Ascending aorta (tissue), 2 donors: ENCODE data around the gene PRDM13. TPM values are rescaled to one million over a fixed set of nuclear protein-coding genes. Genes with fewer than 3 reads are reported as not detected.
"Not testable (repeated sequence)": the region's sequence is repeated elsewhere in the genome, so short reads cannot be mapped to it uniquely, and the experiment has no call there.

ENCODE experiments used
- DNase-seq, 2 donors: peaks; one replicate each; pipeline ENCODE4 v3.0.0-alpha.2; 2019; ENCODE audit warnings: low spot score in 2 of 2
- H3K27ac ChIP-seq, 2 donors: fragments of 200-600 bp; sonication (generic); one replicate each; pipeline ENCODE4 v1.5.1; 2016 to 2017; ENCODE audit warnings: mild to moderate bottlenecking in 1 of 2
- H3K27me3 ChIP-seq: fragments of 200-600 bp; sonication (generic); one replicate; pipeline ENCODE4 v1.5.1; 2017
- H3K36me3 ChIP-seq, 2 donors: fragments of 200-600 bp; sonication (generic); one replicate each; pipeline ENCODE4 v1.5.1; 2016
- H3K4me1 ChIP-seq, 2 donors: fragments of 200-600 bp; sonication (generic); one replicate each; pipeline ENCODE4 v1.5.1; 2016 to 2017; ENCODE audit warnings: mild to moderate bottlenecking in 1 of 2
- H3K4me3 ChIP-seq, 2 donors: fragments of 200-600 bp; sonication (generic); one replicate each; pipeline ENCODE4 v1.5.1; 2016 to 2017; ENCODE audit warnings: mild to moderate bottlenecking in 1 of 2
- H3K9me3 ChIP-seq, 2 donors: fragments of 200-600 bp; sonication (generic); one replicate each; pipeline ENCODE4 v1.5.1; 2016
- CTCF ChIP-seq, 3 experiments: fragments of 200-600 bp in 2 of 3; fragments of 450-650 bp in 1 of 3; sonication (generic) in 2 of 3; IDR thresholded peaks; one replicate each; pipeline ENCODE4 v1.5.1; 2016 to 2019; ENCODE audit warnings: antibody characterized with exemption in 3 of 3, mild to moderate bottlenecking in 1 of 3, moderate library complexity in 1 of 3
- intact Hi-C: fragments of 100-400 bp; cut with DNase I; formaldehyde crosslinking; loops from one replicate; pipeline ENCODE4 v1.15.1; 2023
- total RNA-seq: library from RNA; depleted of rRNA; stranded (reverse); fragments of >200 nt; gene quantifications from one replicate; pipeline ENCODE4 v1.1.0, GENCODE V29; 2016

The PRDM13 gene
- total RNA-seq, 1 donor from 2014 or later, result not detected

- DNase-seq, result no peak
- Histone ChIP-seq H3K27me3 (peaks cover 24% of the 10 kb centered on the region), H3K9me3 (no peaks in the 10 kb centered on the region), H3K4me1 (peaks cover 6 to 15% of the 10 kb centered on the region in 2 donors), H3K4me3 (peak overlapping the region; percentile 55 to 65), H3K36me3 (no peaks in the 10 kb centered on the region), H3K27ac (no peak overlapping the region)
- intact Hi-C loops, result loop anchor here (10.0 kb wide), 1 partner anchor 790 kb away; no protein-coding TSS in a partner anchor
- TF ChIP-seq CTCF (IDR thresholded peaks at IDR 0.05), result no peak
Observed at GRCh38 chr6:99614430-99615186, 8.0 kb downstream of the PRDM13 start.

DNA sequence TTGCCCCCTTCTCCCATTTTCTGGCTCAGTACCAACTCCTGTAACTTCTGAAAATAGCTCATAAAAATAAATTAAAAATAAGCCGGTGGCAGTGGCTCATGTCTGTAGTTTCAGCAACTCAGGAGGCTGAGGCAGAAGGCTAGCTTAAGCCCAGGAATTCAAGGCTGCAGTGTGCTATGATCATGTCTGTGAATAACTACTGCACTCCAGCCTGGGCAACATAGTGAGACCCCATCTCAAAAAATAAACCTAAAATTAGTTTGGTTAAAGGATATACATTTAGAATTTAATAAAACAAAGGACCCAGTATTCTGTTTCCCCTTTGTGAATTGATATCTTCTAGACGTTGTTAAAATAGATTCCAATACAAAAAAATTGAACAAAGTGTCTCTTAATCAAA lies 10.5 kb downstream of the PRDM13 start:
- no peak for TF ChIP-seq CTCF (IDR thresholded peaks at IDR 0.05)
- Histone ChIP-seq H3K4me1 (peaks cover 6 to 15% of the 10 kb centered on the region in 2 donors), H3K36me3 (no peaks in the 10 kb centered on the region), H3K27ac (no peak overlapping the region), H3K9me3 (no peaks in the 10 kb centered on the region), H3K27me3 (peaks cover 28% of the 10 kb centered on the region), H3K4me3 (no peak overlapping the region)
- no peak for DNase-seq
- intact Hi-C loops, result loop anchor here (10.0 kb wide), 1 partner anchor 792 kb away; no protein-coding TSS in a partner anchor

DNA sequence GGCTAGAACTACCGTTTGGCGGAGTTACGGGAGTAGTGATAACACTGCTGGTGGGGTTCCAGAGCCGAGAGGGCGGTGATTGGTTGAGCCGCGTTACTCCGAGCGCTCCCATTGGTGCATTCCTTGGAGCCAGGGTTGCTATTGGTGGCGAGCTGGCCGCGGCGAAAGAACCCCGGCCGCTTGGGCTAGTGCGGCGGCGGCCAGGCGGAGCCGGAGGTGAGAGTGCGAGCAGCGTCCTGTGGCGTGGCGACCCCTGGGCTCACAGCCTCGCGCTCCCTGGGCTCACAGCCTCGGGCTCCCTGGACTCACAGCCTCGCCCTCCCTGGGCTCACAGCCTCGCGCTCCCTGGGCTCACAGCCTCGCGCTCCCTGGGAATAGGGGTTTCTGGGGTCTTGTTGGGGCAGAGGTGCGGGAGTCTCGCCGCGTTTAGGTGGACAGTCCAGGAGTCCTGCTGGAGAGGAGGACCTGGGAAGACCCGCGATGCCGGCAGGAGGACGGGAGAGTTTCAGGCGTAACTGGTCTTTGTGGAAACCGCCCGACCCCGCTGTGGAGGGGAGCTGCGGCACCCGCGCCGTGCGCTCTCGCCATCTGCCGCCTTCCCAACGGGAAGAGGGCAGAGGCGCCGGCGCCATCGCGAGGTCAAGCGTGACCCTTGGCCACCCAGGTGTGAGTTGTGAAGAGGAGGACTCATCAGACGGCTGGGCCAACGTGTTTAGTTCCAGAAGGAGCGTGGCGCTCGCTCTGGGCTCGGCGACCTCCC lies 12.2 kb downstream of the PRDM13 start:
- no peaks in the 10 kb centered on the region for H3K36me3 ChIP-seq
- intact Hi-C loops, result loop anchor here (10.0 kb wide), 1 partner anchor 794 kb away; no protein-coding TSS in a partner anchor
- peaks cover 6% of the 10 kb centered on the region in 2 donors for H3K4me1 ChIP-seq
- TF ChIP-seq CTCF (IDR thresholded peaks at IDR 0.05), result no peak
- H3K4me3 ChIP-seq, result no peak overlapping the region
- H3K27ac ChIP-seq, result no peak overlapping the region
- DNase-seq, result no peak
- H3K9me3 ChIP-seq, result no peaks in the 10 kb centered on the region
- peaks cover 15% of the 10 kb centered on the region for H3K27me3 ChIP-seq

GRCh38 chr6:99619409-99619762 lies 12.8 kb downstream of the PRDM13 start:
- intact Hi-C loops, result loop anchor here (10.0 kb wide), 1 partner anchor 795 kb away; no protein-coding TSS in a partner anchor
- H3K9me3 ChIP-seq, result no peaks in the 10 kb centered on the region
- H3K4me1 ChIP-seq, result peaks cover 1 to 2% of the 10 kb centered on the region in 2 donors

DNA sequence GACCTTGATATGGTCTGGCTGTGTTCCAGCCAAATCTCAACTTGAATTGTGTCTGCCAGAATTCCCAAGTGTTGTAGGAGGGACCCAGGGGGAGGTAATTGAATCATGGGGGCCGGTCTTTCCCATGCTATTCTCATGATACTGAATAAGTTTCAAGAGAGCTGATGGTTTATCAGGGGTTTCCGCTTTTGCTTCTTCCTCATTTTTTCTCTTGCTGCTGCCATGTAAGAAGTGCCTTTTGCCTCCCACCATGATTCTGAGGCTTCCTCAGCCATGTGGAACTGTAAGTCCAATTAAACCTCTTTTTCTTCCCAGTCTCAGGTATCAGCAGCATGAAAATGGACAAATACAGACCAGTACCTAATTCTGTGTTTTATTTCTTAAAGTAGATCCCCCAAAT lies 15.4 kb downstream of the PRDM13 start:
- H3K27ac ChIP-seq, H3K27me3 ChIP-seq, H3K9me3 ChIP-seq, DNase-seq, H3K4me1 ChIP-seq, intact Hi-C loops, H3K36me3 ChIP-seq, H3K4me3 ChIP-seq: not testable (repeated sequence)

More at GRCh38 chr6:99619409-99619762, 12.8 kb downstream of the PRDM13 start:
- DNase-seq, result no peak
- Histone ChIP-seq H3K27me3 (peaks cover 9% of the 10 kb centered on the region), H3K27ac (no peak overlapping the region), H3K36me3 (no peaks in the 10 kb centered on the region), H3K4me3 (no peak overlapping the region)
- no peak for TF ChIP-seq CTCF (IDR thresholded peaks at IDR 0.05)

DNA sequence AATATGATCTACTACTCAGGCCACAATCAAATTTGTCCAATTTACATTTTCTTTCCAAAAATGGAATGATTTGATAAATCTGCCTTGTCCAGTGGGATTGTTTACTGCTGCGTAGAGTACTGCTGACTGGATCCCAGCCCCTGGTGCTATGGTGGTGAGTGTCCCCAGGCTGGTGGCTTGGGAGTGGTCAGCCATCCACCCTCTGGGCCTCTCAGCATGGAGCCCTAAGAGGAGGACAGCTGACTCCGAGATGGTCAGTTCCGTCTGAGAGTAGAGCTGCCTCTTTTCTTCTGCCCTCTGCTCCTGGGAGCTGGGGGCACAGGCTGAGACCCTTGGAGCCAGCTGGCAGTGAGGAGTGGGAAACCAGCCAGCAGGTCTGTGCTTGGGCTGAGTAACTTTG lies 22.7 kb downstream of the PRDM13 start:
- no peaks in the 10 kb centered on the region for H3K9me3 ChIP-seq
- intact Hi-C loops, result no loop called here
- no peaks in the 10 kb centered on the region for H3K27me3 ChIP-seq
- H3K4me3 ChIP-seq, result no peak overlapping the region
- H3K4me1 ChIP-seq, result no peaks in the 10 kb centered on the region
- no peak for TF ChIP-seq CTCF (IDR thresholded peaks at IDR 0.05)
- DNase-seq, result no peak
- H3K36me3 ChIP-seq, result no peaks in the 10 kb centered on the region
- H3K27ac ChIP-seq, result no peak overlapping the region
